DND-41 (cell line): ENCODE data around the gene DIPK1C.

Experiments used
- CTCF ChIP-seq: IDR thresholded peaks from 2 replicates; pipeline ENCODE4 v1.5.1; 2012; ENCODE audit warnings: borderline replicate concordance, low read length, moderate library complexity, mild to moderate bottlenecking; ENCODE audit not compliant: poor library complexity, severe bottlenecking; ENCODE audit errors: extremely low read depth
- EZH2 ChIP-seq: IDR thresholded peaks from 3 replicates; pipeline ENCODE4 v1.6.1; 2012; ENCODE audit warnings: borderline replicate concordance, low read depth, mild to moderate bottlenecking, moderate library complexity, low read length, inconsistent platforms; ENCODE audit not compliant: severe bottlenecking

GRCh38 chr18:74414953-74415515 lies 42.1 kb downstream of the DIPK1C start:
- TF ChIP-seq CTCF: no peak
- no peak for TF ChIP-seq EZH2
